VCaP (cell line): ENCODE results near the gene PSTPIP2.
"Not testable (repeated sequence)": the region's sequence is repeated elsewhere in the genome, so short reads cannot be mapped to it uniquely, and the experiment has no call there.

Source experiments
- H3K27ac ChIP-seq: fragments of 450-650 bp; 2 replicates; pipeline ENCODE4 v1.5.1; 2017
- TF ChIP-seq, protein P1 (sequence below): fragments of 450-650 bp; conservative IDR thresholded peaks from 2 replicates; pipeline ENCODE4 v1.5.1; 2017; ENCODE audit warnings: mild to moderate bottlenecking, moderate library complexity

Gene PSTPIP2

DNA sequence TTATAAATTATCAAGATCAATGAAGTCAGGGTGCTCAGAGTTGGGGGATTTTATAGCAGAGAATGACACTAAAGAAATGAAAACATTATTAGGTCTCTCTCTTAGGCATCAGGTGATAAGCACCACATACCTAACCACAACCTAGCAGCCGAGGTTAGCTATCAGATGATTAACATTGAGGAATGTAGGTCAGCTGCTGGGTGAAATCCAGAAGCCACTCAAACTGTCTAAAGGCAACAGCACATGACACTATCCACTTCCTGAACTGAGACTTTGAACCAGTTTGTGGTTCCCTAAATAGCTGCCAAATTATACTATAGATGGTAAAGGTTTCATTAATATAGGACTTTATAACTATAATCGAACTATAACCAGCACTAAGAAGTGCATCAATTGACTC, 109.6 kb downstream of the PSTPIP2 start:
- H3K27ac ChIP-seq: no peak overlapping the region
- TF ChIP-seq, protein P1, sequence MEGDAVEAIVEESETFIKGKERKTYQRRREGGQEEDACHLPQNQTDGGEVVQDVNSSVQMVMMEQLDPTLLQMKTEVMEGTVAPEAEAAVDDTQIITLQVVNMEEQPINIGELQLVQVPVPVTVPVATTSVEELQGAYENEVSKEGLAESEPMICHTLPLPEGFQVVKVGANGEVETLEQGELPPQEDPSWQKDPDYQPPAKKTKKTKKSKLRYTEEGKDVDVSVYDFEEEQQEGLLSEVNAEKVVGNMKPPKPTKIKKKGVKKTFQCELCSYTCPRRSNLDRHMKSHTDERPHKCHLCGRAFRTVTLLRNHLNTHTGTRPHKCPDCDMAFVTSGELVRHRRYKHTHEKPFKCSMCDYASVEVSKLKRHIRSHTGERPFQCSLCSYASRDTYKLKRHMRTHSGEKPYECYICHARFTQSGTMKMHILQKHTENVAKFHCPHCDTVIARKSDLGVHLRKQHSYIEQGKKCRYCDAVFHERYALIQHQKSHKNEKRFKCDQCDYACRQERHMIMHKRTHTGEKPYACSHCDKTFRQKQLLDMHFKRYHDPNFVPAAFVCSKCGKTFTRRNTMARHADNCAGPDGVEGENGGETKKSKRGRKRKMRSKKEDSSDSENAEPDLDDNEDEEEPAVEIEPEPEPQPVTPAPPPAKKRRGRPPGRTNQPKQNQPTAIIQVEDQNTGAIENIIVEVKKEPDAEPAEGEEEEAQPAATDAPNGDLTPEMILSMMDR: no peak

- not testable (repeated sequence) for H3K27ac ChIP-seq
Observed at GRCh38 chr18:45959484-45959883, 112.6 kb downstream of the PSTPIP2 start.

- TF ChIP-seq, protein P1: no peak
- H3K27ac ChIP-seq: no peak overlapping the region
Observed at GRCh38 chr18:45958730-45959129, 113.3 kb downstream of the PSTPIP2 start.

GRCh38 chr18:45958027-45958426, 114.0 kb downstream of the PSTPIP2 start:
- no peak overlapping the region for H3K27ac ChIP-seq
- TF ChIP-seq, protein P1: no peak

DNA sequence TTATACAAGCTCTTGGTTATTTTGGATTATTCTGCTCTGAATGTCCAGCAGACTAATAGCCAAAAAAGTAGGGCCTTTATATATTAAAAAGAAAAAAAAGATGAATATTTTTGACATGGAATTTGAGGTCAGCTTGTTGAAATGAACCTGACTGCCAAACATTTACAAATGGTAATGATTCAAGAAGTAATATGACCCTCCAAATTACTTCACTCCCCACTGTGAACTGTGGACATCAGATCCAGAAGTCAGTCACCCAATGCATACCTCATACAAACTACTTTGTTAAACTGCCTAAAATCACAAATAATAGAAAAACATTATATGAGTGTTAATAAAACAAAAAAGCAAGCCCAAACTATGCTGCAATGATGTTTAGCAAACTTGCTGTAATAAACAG, 115.0 kb downstream of the PSTPIP2 start:
- TF ChIP-seq, protein P1: no peak
- no peak overlapping the region for H3K27ac ChIP-seq

- TF ChIP-seq, protein P1: no peak
- no peak overlapping the region for H3K27ac ChIP-seq
Observed at GRCh38 chr18:45954070-45954934, 117.8 kb downstream of the PSTPIP2 start.

DNA sequence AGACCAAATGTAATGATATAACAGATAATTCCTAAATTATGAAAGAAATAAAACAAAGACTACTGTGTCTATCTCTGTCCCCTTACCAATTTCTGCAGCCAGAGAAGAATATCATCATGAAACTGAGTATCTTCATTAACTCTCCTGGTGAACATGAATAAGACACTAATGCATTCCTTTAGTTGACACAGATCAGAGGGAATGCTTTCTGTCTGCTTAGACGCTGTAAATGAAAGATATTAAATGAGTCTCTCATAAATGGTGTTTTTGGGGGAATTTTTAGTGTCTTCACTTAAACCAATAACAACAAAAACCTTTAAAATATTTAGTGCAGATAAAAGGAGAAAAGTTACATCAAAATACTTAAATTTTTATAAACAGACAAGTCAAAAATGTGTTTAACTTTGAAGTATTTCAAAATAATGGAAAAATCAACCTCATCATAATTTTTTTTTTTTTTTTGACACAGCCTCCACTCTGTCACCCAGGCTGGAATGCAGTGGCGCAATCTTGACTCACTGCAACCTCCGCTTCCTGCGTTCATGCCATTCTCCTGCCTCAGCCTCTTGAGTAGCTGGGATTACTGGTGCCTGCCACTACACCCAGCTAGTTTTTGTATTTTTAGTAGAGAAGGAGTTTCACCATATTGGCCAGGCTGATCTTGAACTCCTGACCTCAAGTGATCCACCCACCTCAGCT, 120.9 kb downstream of the PSTPIP2 start:
- TF ChIP-seq, protein P1: no peak
- no peak overlapping the region for H3K27ac ChIP-seq

DNA sequence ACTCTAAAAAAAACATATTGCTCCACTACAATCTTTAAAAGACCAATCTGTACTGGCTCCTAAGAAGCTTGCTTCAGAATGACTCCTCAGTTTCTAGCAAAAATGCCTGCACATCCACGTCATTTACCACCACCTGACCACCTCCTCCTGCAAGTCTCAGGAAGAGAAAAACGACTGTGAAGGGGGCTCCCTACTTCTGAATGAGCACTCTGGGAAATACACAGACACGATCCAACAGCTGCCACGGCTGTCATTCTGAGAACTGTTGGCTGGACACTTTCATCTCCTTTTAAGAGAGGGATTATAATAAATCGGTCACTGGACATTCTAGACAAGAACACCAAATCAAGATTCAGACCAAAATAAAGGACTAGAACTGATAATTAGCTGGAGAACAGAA, 126.4 kb downstream of the PSTPIP2 start:
- H3K27ac ChIP-seq: no peak overlapping the region
- TF ChIP-seq, protein P1: no peak
